Keratinocyte (primary cell): Measurements from ENCODE around the gene AKAP13.

Experiments used
- CTCF ChIP-seq, 3 experiments: IDR thresholded peaks in 1 of 3; conservative IDR thresholded peaks in 1 of 3; optimal IDR thresholded peaks in 1 of 3; 2 replicates in 2 of 3; 3 replicates in 1 of 3; pipeline versions ENCODE3 to v1.5.1; 2011; ENCODE audit warnings: low read length in 3 of 3, mild to moderate bottlenecking in 3 of 3, moderate library complexity in 2 of 3, control low read depth in 1 of 3, inconsistent platforms in 1 of 3; ENCODE audit not compliant: insufficient read depth in 2 of 3; ENCODE audit errors: extremely low read depth in 1 of 3
- EZH2 ChIP-seq: IDR thresholded peaks from one replicate; pipeline ENCODE4 v1.6.1; 2012; ENCODE audit warnings: inconsistent platforms, mild to moderate bottlenecking, low read length, moderate library complexity

- no peak for TF ChIP-seq CTCF (optimal IDR thresholded peaks at IDR 0.05 in 1 of 3, IDR thresholded peaks at IDR 0.05 in 1 of 3, conservative IDR thresholded peaks at IDR 0.05 in 1 of 3; ENCODE audit: extremely low read depth in 1 of 3, insufficient read depth in 2 of 3, low read length in 3 of 3)
- no peak for TF ChIP-seq EZH2
These were observed 152.3 kb downstream of the AKAP13 start for GRCh38 chr15:85532689-85533088.
